ENCODE measurements around the gene TLR9.

Gene TLR9

GRCh38 chr3:52240059-52240885 is 14.8 kb upstream of the TLR9 start:
- peak; percentile 80 for DNase-seq (ENCODE audit: low read depth)
- H3K4me3 ChIP-seq (ENCODE audit: low read length), result peak overlapping the region; percentile 82
- TF ChIP-seq CTCF (conservative IDR thresholded peaks at IDR 0.05; ENCODE audit: low read depth, low read length), result peak; percentile 19

- peak within 1 kb of the TSS; percentile 82 for H3K4me3 ChIP-seq (ENCODE audit: low read length)
- DNase-seq (ENCODE audit: low read depth), result no peak
- peak; percentile 51 for TF ChIP-seq CTCF (conservative IDR thresholded peaks at IDR 0.05; ENCODE audit: low read depth, low read length)
Measured at GRCh38 chr3:52238761-52239701, 13.6 kb upstream of the TLR9 start, which contains the start of gene TWF2. TWF2 (minus strand) TSS chr3:52239158; CDS start chr3:52239016, 142 bp downstream.

DNA sequence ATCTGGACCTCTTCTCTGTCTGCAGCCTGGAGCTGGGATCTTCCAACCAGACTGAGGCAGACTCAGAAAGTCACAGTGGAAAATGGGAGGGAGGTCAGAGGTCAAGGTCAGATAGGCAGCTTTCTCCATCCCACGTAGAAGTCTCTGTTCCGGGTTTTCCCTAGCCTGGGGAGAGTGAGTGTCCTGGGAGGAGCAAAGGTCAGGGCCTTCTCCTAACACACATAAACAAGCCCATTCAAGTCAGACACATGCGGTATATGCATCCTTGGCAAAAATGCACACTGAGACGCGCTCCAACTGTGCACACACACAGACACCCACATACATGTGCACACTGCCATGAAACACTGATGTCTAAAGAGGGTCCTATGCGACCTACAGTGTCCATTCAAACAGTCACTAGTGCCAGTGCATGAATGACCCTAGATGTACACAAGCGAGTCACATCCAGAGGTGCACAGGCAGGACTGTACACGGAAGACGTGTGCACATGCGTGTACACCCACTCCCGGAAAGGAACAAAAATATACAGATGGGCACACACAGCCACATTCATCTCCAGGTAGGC is 12.8 kb upstream of the TLR9 start:
- DNase-seq (ENCODE audit: low read depth), result no peak
- TF ChIP-seq CTCF (conservative IDR thresholded peaks at IDR 0.05; ENCODE audit: low read depth, low read length), result no peak
- H3K4me3 ChIP-seq (ENCODE audit: low read length), result peak overlapping the region; percentile 82

GRCh38 chr3:52237657-52238172 is 12.3 kb upstream of the TLR9 start:
- H3K4me3 ChIP-seq (ENCODE audit: low read length), result peak overlapping the region; percentile 82
- TF ChIP-seq CTCF (conservative IDR thresholded peaks at IDR 0.05; ENCODE audit: low read depth, low read length), result no peak
- DNase-seq (ENCODE audit: low read depth), result no peak

- no peak overlapping the region for H3K4me3 ChIP-seq (ENCODE audit: low read length)
- no peak for TF ChIP-seq CTCF (conservative IDR thresholded peaks at IDR 0.05; ENCODE audit: low read depth, low read length)
- DNase-seq (ENCODE audit: low read depth), result no peak
Measured at GRCh38 chr3:52237006-52237656, 11.7 kb upstream of the TLR9 start.

DNA sequence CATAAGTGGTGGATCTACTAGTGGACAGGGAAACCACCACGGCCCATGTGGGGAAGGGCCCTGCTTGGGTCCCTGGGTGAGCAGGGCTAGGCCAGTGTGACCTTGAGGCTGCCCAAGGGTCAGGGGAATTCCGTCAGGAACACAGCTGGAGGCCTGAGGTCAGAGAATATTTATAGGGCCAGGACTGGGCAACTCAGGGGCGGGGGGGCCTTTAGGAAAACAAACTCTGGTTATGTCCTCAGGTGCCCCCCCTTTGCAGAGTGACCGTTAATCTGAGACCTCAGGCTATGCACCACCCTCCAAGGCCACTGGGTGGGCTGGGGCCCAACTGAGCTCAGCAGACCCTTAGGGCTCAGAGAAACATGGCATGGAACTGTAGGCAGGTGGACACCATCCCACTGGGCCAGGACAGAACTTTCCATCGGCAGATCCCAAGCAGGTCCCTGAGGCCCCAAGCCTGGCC is 11.0 kb upstream of the TLR9 start:
- no peak for TF ChIP-seq CTCF (conservative IDR thresholded peaks at IDR 0.05; ENCODE audit: low read depth, low read length)
- no peak for DNase-seq (ENCODE audit: low read depth)

More for the DNA sequence above, 11.0 kb upstream of the TLR9 start:
- no peak overlapping the region for H3K4me3 ChIP-seq (ENCODE audit: low read length)
